HG03045 (cell line): ENCODE results near the gene GMPPA.

Experiments used
- ATAC-seq: cut with Tn5 transposase; IDR thresholded peaks from one replicate; pipeline ENCODE4 v1.9.1; 2021; ENCODE audit warnings: mild to moderate bottlenecking, moderate library complexity; ENCODE audit not compliant: unreplicated experiment

The GMPPA gene

DNA sequence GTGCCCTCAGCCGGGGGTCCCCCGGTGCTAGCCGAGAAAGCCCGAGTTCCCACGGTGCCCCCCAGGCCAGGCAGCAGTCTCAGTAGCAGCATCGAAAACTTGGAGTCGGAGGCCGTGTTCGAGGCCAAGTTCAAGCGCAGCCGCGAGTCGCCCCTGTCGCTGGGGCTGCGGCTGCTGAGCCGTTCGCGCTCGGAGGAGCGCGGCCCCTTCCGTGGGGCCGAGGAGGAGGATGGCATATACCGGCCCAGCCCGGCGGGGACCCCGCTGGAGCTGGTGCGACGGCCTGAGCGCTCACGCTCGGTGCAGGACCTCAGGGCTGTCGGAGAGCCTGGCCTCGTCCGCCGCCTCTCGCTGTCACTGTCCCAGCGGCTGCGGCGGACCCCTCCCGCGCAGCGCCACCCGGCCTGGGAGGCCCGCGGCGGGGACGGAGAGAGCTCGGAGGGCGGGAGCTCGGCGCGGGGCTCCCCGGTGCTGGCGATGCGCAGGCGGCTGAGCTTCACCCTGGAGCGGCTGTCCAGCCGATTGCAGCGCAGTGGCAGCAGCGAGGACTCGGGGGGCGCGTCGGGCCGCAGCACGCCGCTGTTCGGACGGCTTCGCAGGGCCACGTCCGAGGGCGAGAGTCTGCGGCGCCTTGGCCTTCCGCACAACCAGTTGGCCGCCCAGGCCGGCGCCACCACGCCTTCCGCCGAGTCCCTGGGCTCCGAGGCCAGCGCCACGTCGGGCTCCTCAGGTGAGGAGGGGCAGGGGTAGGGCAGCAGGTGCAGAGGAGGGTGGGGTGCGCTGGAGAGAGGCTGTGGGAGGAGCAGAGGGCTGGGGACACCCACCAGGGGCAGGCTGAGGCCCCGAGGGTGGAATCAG lies 14.1 kb upstream of the GMPPA start:
- ATAC-seq: no peak

DNA sequence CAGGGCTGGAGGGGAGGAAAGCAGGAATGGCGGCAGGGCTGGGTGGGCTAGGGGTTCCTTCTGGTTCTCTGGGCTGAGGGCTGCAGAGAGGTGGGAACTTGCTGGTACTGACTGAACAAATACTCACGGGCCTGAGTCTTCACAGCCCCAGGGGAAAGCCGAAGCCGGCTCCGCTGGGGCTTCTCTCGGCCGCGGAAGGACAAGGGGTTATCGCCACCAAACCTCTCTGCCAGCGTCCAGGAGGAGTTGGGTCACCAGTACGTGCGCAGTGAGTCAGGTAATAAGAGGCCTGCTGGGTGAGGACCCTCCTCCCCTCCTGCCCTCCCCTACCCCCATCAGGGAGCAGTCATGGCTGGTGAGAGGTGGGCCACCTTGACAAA lies 13.5 kb upstream of the GMPPA start:
- ATAC-seq: no peak

DNA sequence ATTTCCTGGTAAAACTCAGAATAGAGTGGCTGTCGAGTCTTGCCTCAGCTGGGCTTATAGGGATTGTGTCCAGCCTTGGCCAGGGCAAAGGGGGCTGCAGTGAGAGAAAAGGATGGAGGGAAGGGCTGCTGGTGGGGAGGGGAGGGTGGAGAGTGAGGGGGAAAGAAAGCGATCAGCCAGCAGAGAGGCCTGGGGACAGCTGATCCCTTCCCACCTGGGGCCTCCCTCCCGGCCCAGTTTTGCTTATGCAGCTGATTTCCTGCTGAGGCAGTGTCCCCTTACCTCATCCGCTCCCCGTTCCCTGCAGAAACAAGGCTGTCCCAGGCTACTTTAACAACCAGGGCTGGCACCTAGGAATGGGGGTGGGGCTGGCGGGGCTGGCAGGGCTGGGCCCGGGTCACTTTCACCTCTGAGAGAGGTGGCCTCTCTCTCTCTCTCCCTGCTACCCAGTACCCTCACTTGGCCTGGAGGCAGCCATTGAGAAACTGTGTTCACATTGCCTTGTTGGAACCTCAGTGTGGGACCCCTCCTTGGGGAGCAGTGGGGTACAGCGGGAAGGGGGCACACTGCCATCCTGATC lies 12.2 kb upstream of the GMPPA start:
- ATAC-seq: no peak

DNA sequence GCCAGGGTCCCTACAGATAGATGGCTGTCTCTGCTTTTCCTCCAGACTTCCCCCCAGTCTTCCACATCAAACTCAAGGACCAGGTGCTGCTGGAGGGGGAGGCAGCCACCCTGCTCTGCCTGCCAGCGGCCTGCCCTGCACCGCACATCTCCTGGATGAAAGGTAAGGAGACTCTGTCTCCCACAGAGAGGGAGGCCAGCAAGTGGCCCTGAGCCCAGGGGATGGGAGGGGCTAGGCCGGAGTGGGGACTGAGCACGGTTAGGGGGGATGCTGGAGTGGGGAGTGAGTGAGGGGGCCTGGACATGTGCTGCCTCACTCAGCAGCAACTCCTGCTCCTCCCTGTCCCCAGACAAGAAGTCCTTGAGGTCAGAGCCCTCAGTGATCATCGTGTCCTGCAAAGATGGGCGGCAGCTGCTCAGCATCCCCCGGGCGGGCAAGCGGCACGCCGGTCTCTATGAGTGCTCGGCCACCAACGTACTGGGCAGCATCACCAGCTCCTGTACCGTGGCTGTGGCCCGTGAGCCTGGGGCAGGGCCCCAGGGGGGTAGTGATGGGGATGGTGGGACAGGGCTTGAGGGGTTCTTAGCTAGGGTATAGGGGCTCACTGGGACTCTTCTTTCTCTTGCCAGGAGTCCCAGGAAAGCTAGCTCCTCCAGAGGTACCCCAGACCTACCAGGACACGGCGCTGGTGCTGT lies 10.4 kb upstream of the GMPPA start:
- no peak for ATAC-seq

DNA sequence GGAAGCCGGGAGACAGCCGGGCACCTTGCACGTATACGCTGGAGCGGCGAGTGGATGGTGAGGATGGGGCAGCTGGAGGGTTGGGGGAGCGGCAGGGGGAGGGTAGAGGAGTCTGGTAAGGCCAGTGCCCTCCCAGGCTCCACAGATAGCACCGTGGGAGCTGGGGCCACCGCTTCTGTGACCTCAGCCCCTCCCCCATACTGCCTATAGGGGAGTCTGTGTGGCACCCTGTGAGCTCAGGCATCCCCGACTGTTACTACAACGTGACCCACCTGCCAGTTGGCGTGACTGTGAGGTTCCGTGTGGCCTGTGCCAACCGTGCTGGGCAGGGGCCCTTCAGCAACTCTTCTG lies 9.9 kb upstream of the GMPPA start:
- ATAC-seq: no peak

DNA sequence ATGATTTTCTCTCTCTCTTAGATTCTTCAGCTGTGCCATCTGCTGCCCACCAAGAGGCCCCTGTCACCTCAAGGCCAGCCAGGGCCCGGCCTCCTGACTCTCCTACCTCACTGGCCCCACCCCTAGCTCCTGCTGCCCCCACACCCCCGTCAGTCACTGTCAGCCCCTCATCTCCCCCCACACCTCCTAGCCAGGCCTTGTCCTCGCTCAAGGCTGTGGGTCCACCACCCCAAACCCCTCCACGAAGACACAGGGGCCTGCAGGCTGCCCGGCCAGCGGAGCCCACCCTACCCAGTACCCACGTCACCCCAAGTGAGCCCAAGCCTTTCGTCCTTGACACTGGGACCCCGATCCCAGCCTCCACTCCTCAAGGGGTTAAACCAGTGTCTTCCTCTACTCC lies 9.4 kb upstream of the GMPPA start:
- no peak for ATAC-seq

DNA sequence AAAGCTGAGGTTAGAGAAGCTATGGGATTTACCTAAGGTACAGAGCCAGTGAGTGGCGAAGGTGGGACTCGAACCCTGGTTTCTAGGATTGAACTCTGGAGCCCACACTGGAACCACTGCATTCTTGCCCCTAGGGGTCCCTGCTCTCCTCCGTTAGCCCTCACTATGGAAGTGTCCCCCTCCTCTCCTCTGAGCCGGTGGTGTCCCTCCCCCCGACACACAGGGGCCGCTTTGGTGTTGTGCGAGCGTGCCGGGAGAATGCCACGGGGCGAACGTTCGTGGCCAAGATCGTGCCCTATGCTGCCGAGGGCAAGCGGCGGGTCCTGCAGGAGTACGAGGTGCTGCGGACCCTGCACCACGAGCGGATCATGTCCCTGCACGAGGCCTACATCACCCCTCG lies 8.5 kb upstream of the GMPPA start:
- no peak for ATAC-seq

DNA sequence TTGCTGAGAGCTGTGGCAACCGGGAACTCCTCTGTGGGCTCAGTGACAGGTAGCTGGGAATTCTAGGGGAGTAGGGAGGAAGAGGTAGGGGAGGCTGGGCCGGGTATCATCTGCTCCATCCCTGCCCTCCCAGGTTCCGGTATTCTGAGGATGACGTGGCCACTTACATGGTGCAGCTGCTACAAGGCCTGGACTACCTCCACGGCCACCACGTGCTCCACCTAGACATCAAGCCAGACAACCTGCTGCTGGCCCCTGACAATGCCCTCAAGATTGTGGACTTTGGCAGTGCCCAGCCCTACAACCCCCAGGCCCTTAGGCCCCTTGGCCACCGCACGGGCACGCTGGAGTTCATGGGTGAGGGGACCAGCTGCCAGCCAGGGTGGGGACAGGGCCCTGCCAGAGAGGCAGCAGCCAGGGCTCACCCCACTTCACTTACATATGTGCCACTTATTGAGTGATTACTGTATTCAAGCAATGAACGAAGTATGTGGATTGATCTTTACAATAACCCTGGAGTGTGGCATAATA lies 8.0 kb upstream of the GMPPA start:
- no peak for ATAC-seq

DNA sequence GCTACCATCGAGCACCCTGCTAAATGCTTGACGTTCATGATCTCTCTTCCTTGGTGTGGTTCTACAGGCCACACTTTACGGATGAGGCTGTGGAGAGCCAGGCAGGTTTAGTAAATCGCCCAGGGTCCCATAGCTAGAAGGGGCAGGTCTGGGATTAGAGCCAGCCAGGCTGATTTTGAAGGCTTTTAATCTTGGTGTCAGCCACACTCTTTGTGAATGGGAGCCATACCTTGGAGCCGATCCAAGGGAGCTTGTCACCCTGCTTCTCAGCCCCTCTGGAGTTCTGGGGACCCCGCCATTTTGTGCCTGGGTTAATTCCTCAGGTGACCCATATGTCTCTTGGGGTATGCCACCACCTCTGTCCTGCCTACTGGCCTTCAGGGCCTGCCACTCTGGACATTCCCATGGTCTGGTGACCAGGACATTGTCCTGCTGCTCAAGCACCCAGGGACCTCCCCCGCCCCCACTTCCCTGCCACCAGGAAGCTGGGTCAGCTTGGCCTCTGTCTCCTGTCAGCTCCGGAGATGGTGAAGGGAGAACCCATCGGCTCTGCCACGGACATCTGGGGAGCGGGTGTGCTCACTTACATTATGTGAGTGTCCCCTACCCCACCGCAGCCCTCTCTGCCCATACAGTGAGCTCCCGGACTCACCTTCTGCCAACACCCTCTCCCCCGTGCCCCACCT lies 7.3 kb upstream of the GMPPA start:
- no peak for ATAC-seq

DNA sequence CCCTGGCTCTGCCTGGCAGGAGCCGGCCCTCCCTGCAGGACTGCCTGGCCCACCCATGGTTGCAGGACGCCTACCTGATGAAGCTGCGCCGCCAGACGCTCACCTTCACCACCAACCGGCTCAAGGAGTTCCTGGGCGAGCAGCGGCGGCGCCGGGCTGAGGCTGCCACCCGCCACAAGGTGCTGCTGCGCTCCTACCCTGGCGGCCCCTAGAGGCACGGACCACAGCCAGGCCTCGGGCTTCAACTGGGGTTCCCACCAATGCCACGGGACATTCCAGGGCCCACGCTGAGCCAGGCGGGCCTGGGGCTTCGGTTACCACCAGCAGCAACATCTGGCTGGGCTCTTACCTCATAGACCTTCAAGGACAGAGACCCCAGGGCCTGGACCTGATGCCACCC lies 6.1 kb upstream of the GMPPA start:
- ATAC-seq: no peak

DNA sequence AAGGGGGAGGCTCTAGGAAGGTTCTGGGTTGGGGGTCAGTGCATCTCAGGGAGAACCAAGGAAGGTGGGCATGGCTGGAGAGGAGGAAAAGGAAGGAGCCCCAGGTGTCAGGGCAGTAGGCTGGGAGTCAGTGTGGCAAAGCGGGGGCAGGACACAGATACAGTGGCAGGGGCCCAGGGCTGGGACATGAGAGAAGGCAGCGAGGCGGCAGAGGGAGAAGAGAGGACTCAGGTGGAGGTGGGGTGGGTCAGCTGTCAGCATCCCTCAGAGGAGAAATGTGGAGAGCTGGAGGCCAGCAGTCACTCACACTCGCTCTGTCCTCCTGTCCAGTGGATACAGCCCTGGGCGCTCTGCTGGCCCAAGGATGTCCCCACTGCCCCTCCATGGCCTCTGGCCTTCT lies 5.6 kb upstream of the GMPPA start:
- no peak for ATAC-seq

DNA sequence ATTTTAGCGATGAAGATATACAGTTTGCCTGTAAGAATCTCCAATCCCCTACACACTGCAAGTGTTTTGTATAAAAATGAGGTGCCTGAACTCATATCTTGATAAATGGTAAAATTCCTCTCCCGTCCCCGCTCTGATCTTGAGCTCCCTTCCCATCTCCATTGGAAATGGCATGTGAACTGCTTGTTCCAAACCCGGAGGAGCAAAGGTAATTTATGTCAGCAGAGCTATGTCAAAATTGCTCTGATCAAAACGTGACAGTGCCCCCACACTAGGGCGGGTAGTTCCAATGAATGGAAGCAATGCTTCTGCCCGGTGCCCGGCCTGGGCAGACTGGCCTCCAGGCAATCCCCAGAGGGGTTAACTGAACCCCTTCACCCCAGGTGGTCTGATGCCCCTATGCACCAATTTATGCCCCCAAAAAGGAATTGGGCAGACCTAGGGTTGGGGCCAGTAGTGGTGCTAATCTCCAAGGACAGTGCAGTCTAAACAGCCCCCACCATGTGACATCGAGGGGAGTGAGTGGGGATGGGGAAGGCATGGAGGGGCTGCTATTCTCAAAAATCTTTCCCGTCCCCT lies 3.6 kb upstream of the GMPPA start:
- ATAC-seq: no peak

DNA sequence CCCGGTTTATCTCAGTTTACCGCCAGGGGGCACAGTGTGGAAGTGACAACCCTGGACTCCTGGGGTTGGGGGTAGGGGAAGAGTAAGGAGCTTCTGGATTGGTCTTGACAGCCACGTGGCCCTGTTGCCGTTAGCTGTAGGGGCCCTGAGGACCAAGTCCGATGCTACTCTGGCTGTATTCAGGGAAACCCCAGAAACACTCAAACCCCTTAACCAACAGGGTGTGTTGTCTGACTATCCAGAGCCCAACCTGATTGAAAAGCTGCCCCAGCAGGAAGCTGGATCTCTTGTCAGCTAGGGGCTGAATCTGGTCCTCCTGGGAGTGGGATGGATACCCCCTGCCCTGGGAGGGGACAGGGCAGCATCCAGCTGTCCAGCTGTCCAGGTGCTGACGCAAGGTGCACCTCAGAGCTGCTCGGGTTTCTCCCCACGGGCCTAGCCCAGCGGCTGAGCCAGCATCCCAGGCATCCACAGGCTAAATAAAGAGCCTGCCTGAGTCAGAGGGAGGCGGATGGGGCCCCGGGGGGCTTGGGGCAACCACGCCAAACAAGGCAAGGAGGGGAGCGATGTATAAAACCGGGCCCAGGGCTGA lies 3.1 kb upstream of the GMPPA start:
- ATAC-seq: no peak

DNA sequence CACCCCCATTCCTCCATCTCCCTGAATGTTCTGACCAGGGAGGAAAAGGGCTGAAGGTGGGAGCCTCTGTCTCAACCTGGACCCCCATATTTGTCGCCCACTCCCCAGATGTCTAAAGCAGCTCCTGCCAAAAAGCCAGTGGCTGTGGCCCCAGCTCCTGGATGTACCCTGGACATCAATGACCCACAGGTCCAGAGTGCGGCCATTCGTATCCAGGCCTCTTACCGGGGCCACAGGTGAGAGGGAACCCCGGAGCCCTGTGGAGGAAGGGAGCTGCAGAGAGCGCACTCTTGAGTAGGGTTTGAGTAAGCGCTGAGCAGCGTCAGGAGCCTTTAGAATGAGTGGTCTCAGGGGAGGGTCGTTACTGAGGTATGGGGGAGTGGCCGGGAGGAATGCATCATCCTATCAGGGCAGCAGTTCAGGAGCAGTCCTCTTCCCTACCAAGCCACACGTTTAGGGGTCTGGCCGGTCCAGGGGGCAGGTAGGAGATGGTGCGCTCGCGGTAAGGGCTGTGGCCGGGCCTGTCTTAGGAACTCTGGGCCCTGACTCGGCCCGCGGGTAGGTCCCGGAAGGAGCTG lies 2.4 kb upstream of the GMPPA start:
- no peak for ATAC-seq

DNA sequence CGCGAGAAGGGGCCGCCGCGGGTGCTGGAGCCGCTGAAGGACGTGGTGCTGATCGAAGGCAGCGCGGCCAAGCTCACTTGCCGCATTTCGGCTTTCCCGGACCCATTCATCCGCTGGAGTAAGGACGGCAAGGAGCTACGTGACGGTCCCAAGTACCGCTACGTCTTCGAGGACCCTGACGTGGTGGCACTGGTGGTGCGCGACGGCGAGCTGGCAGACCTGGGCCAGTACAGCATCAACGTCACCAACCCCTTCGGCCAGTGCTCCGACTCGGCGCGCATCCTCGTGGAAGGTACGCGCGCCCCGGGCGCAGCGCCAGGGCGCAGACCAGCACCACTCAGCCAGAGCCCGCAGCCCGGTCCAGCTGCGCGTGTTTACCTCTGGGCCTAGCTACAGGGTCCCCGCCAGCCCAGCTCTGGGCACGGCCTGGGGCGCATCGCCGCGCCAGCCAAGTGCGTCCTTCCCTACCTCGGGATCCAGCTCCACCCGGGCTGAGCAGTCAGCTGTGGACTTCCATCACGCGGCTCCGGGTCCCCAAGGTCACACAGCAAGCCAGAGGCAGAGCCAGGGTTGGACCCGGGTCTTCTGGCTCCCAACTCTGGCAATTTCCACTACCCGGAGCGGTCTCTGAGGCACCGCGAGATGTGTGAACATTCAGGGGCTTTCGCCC lies 1.7 kb upstream of the GMPPA start:
- no peak for ATAC-seq

DNA sequence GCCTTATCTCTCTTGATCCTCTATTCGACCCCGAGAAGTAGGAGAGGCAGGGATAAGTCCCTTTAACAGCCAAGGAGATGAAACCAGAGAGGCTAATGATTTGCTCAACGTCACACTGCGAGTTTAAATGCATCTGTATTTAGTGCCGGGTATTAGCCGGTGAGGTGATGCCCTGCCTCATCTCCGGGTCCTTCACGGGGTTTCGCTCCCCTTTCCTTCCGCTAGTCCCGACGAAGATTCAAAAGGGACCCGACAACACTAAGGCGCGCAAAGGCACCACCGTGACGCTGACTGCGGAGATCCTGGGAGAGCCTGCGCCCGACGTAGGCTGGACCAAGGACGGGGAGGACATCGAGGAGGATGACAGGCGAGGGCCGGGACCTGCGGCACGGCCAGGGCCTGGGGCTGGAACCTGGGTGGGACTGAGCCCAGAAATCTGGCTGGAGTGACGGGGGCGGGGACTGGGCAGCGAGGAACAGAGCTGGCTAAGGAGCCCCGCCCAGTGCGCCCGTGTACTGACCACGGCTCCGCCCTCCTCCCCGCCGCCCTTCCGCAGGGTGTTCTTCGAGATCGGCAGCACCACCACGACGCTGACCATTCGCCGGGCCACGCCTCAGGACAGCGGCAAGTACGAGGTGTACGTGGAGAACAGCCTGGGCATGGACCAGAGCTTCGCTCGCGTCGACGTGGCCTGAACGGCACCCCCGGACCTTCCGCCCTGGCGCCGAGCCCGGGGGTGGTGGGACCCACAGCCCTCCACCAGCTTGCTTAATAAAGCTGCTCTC lies 1.0 kb upstream of the GMPPA start:
- ATAC-seq: peak; percentile 29

DNA sequence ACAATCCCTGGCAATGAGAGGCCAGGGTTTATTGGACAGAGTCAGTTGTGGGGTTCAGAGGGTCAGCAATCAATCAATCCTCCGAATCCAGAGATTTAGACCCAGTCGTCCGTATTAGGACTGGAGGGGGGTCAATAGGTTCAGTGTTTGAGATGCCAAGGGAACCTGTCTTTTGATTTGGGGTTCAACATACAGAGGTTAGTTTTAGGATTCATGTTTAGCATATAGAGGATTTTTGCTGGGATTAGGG lies 292 bp downstream of the GMPPA start:
- no peak for ATAC-seq

DNA sequence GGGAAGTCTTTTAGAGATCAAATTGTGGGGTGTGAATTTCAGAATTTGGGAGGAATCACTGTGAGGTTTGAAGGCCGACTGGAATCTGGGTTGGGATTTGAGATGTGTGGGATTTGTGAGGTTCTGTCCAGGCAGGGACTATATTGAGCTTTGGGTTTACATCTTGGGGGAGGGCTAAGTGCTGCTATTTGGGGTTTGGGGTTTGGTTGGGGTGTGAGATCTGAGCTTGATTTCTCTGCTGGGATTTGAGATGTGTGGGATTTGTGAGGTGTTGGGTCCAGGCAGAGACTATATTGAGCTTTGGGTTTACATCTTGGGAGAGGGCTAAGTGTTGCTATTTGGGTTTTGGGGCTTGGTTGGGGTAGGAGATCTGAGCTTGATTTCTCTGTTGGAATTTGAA lies 864 bp downstream of the GMPPA start:
- ATAC-seq: no peak

DNA sequence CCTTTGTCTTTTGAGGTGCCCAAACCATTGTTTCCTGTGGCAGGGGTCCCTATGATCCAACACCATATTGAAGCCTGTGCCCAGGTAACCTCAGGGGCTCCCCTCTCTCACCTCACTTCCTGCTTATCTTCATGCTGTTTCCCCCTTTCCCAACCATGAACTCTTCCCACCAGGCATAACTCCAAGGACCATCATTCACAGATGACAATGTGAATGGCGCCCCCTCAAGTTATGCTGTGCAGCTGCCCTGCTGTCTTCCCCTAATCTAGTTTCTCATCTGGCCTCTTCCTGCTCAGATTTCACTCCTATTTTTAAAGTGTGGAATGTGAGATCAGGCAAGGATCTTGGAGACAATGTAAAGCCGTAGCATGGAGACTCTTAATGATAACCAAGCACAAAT lies 1.4 kb downstream of the GMPPA start:
- no peak for ATAC-seq
